ENCODE measurements around the gene EVX1. TPM values are rescaled to one million over a fixed set of nuclear protein-coding genes. Genes with fewer than 3 reads are reported as not detected.

The EVX1 gene
- total and polyA plus RNA-seq, 2 experiments from 2014 or later = not detected

DNA sequence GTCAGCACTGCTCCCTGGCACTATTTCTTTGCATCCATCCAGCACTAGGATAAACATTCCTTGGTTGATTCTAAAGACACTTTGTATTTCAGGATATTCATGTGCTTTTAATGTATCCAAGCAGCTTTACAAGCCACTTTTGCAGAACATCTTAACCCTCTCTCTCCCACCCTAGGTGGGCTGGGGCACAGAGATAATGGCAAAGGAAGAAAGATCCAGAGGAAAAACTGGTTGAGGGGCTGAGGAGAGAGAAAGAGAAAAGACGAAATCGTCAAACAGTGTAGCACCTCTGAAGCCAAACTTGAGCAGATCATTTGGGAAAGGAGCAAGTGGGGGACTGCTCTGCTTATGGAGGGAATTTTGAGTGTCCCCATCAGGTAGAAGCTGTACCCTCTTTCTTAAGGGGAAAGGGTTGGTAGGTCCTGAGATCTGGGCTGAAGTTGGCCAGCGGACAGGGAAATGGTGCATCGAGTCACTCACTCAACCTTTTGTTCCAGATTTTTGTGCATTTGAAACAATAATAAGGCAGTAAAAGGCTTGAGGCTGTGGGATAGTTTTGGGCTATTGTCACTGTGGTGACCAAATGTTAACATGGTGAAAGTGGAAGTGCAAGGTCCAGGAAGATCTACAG is 38.5 kb upstream of the EVX1 start:
- TF ChIP-seq CTCF (IDR thresholded peaks at IDR 0.05; ENCODE audit: low read depth, low read length) = no peak
- no peak for DNase-seq (ENCODE audit: low read depth in 1 of 2, low spot score in 1 of 2)
- H3K4me3 ChIP-seq = no peak overlapping the region
- H3K4me1 ChIP-seq (ENCODE audit: low read depth) = no peaks in the 10 kb centered on the region
- H3K36me3 ChIP-seq = no peaks in the 10 kb centered on the region
- peaks cover 98% of the 10 kb centered on the region for H3K27me3 ChIP-seq
- H3K27ac ChIP-seq = no peak overlapping the region
- H3K9me3 ChIP-seq (ENCODE audit: low read depth) = no peaks in the 10 kb centered on the region

GRCh38 chr7:27204851-27205322 is 37.7 kb upstream of the EVX1 start:
- H3K4me3 ChIP-seq = no peak overlapping the region
- TF ChIP-seq CTCF (IDR thresholded peaks at IDR 0.05; ENCODE audit: low read depth, low read length) = no peak
- no peak for DNase-seq (ENCODE audit: low read depth in 1 of 2, low spot score in 1 of 2)
- H3K27ac ChIP-seq = no peak overlapping the region
- peaks cover 100% of the 10 kb centered on the region for H3K27me3 ChIP-seq
- no peaks in the 10 kb centered on the region for H3K36me3 ChIP-seq
- no peaks in the 10 kb centered on the region for H3K9me3 ChIP-seq (ENCODE audit: low read depth)
- H3K4me1 ChIP-seq (ENCODE audit: low read depth) = no peaks in the 10 kb centered on the region

GRCh38 chr7:27205325-27206280 is 37.0 kb upstream of the EVX1 start:
- TF ChIP-seq CTCF (IDR thresholded peaks at IDR 0.05; ENCODE audit: low read depth, low read length) = no peak
- no peak overlapping the region for H3K27ac ChIP-seq
- H3K4me1 ChIP-seq (ENCODE audit: low read depth) = no peaks in the 10 kb centered on the region
- no peaks in the 10 kb centered on the region for H3K36me3 ChIP-seq
- no peaks in the 10 kb centered on the region for H3K9me3 ChIP-seq (ENCODE audit: low read depth)
- DNase-seq (ENCODE audit: low read depth in 1 of 2, low spot score in 1 of 2) = no peak
- H3K4me3 ChIP-seq = no peak overlapping the region
- H3K27me3 ChIP-seq = peaks cover 100% of the 10 kb centered on the region

DNA sequence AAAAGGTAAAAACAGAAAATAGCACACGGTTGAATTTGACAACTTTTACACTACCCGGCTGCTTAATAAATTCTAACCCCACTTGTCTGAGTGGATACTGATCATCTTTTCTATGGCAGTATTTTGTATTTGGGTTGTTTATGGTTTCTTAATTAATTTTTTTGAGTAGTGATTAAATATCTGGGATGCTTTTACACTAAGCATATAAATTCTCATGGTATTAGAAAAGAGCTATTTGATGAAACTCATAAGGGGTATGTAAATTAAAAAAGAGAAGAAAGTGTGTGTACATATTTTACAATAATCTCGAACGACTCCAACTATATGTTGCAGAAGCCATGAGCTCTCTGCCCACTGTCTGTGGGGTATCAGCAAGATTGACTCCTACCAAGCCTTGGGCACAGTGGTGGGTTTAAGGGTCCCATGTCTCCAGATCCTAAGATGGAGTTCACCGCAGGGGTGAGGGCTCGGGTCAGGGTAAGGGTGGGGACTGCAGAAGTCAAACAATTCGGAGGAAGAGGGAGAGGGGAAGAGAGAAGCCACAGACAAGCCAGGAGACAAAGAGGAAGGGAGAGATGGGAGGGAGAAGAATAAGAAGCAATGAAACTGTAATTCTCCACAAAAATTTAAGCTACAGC is 35.1 kb upstream of the EVX1 start:
- Histone ChIP-seq H3K4me1 (ENCODE audit: low read depth) (peaks cover 4% of the 10 kb centered on the region), H3K27ac (no peak overlapping the region), H3K4me3 (no peak overlapping the region), H3K9me3 (ENCODE audit: low read depth) (no peaks in the 10 kb centered on the region), H3K27me3 (peaks cover 100% of the 10 kb centered on the region), H3K36me3 (no peaks in the 10 kb centered on the region)
- no peak for TF ChIP-seq CTCF (IDR thresholded peaks at IDR 0.05; ENCODE audit: low read depth, low read length)
- no peak for DNase-seq (ENCODE audit: low read depth in 1 of 2, low spot score in 1 of 2)

DNA sequence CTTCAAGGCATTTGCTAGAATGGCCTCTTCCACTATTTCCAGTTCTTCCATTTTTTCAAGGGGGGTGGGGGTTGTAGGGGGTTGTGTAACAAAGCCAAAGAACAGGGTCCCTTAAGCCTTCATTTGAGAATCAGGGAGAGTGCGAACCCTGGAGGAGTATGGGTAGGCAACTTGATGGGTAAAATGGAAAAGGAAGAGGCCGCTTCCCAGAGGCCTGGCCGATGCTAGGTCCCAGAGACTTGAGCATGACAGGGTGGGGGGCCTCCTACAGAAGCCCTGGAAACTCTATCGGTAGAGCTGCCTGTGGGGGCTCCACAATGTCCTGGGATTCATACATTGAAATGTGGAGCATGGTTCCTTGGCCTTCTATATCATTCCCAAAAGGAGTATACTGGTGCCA is 33.6 kb upstream of the EVX1 start:
- H3K27me3 ChIP-seq = peaks cover 100% of the 10 kb centered on the region
- no peak for DNase-seq (ENCODE audit: low read depth in 1 of 2, low spot score in 1 of 2)
- no peak for TF ChIP-seq CTCF (IDR thresholded peaks at IDR 0.05; ENCODE audit: low read depth, low read length)
- no peaks in the 10 kb centered on the region for H3K36me3 ChIP-seq
- no peaks in the 10 kb centered on the region for H3K9me3 ChIP-seq (ENCODE audit: low read depth)
- H3K4me1 ChIP-seq (ENCODE audit: low read depth) = peaks cover 4% of the 10 kb centered on the region
- H3K4me3 ChIP-seq = no peak overlapping the region
- no peak overlapping the region for H3K27ac ChIP-seq

All from cardiac muscle cell (in vitro differentiated cells and primary cell).